Lower leg skin (tissue), 3 donors: ENCODE measurements around the gene SLC6A2.

Source experiments
- POLR2A ChIP-seq, 2 donors: fragments of 450-650 bp; IDR thresholded peaks; one replicate each; pipeline ENCODE4 v1.6.1; 2016 to 2017; ENCODE audit warnings: antibody characterized with exemption in 2 of 2, mild to moderate bottlenecking in 1 of 2, moderate library complexity in 1 of 2
- TF ChIP-seq, protein P1 (sequence below), 3 donors: fragments of 450-650 bp; IDR thresholded peaks; one replicate each; pipeline ENCODE4 v1.5.1; 2016; ENCODE audit warnings: antibody characterized with exemption in 3 of 3, mild to moderate bottlenecking in 3 of 3, moderate library complexity in 2 of 3

DNA sequence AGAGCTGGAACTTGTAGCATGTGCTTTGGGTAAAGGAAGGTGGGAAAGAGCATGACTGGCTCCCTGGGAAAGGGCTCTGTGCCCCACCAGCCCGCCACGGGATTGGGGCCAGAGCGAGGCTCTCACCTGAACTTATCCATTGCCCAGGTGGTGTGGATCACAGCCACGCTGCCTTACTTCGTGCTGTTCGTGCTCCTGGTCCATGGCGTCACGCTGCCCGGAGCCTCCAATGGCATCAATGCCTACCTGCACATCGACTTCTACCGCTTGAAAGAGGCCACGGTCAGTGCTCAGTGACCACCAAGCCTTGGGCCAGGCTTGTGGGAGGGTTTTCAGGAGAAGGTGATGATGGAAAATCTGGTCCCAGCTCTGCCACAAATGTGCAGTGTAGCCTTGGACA lies 36.0 kb downstream of the SLC6A2 start:
- TF ChIP-seq, protein P1, sequence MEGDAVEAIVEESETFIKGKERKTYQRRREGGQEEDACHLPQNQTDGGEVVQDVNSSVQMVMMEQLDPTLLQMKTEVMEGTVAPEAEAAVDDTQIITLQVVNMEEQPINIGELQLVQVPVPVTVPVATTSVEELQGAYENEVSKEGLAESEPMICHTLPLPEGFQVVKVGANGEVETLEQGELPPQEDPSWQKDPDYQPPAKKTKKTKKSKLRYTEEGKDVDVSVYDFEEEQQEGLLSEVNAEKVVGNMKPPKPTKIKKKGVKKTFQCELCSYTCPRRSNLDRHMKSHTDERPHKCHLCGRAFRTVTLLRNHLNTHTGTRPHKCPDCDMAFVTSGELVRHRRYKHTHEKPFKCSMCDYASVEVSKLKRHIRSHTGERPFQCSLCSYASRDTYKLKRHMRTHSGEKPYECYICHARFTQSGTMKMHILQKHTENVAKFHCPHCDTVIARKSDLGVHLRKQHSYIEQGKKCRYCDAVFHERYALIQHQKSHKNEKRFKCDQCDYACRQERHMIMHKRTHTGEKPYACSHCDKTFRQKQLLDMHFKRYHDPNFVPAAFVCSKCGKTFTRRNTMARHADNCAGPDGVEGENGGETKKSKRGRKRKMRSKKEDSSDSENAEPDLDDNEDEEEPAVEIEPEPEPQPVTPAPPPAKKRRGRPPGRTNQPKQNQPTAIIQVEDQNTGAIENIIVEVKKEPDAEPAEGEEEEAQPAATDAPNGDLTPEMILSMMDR (IDR thresholded peaks at IDR 0.05) = no peak
- no peak for TF ChIP-seq POLR2A (IDR thresholded peaks at IDR 0.05)
